Esophagus squamous epithelium (tissue), 5 donors: ENCODE measurements around the gene IFNA4. TPM values are rescaled to one million over a fixed set of nuclear protein-coding genes. Genes with fewer than 3 reads are reported as not detected.

Source experiments
- DNase-seq: peaks from one replicate; lab custom pipeline; 2025; lab: John Stamatoyannopoulos, UW
- H3K27ac ChIP-seq, 4 donors: fragments of 200-600 bp; sonication (generic); one replicate each; pipeline ENCODE4 v1.5.1; 2016 to 2019; ENCODE audit warnings: mild to moderate bottlenecking in 1 of 4
- H3K27me3 ChIP-seq, 4 donors: fragments of 200-600 bp; sonication (generic); 1 replicate in 3 of 4; 2 replicates in 1 of 4; pipeline versions ENCODE4 v1.5.1 to v1.6.0; 2017 to 2021; ENCODE audit warnings: antibody characterized with exemption in 1 of 4
- H3K36me3 ChIP-seq, 3 donors: fragments of 200-600 bp; sonication (generic); one replicate each; pipeline ENCODE4 v1.5.1; 2016 to 2019
- H3K4me1 ChIP-seq, 3 donors: fragments of 200-600 bp; sonication (generic); one replicate each; pipeline ENCODE4 v1.5.1; 2017 to 2019
- H3K4me3 ChIP-seq, 4 donors: fragments of 200-600 bp; sonication (generic); 1 replicate in 3 of 4; 2 replicates in 1 of 4; pipeline ENCODE4 v1.5.1; 2016 to 2019; ENCODE audit warnings: mild to moderate bottlenecking in 2 of 4, moderate library complexity in 1 of 4
- H3K9me3 ChIP-seq, 3 donors: fragments of 200-600 bp; sonication (generic); one replicate each; pipeline ENCODE4 v1.5.1; 2016 to 2019
- POLR2A ChIP-seq, 4 donors: fragments of 450-650 bp; IDR thresholded peaks; one replicate each; pipeline ENCODE4 v1.6.1; 2017; ENCODE audit warnings: antibody characterized with exemption in 4 of 4, mild to moderate bottlenecking in 4 of 4, moderate library complexity in 3 of 4
- WGBS, 2 donors: methylation state at CpG; one replicate each; pipeline ENCODE4 v1.1.5; 2018; 5-methylcytosine and 5-hydroxymethylcytosine counted together
- intact Hi-C: fragments of 100-400 bp; cut with DNase I; formaldehyde crosslinking; loops from one replicate; pipeline ENCODE4 v1.15.0; 2022
- total RNA-seq, 4 donors: library from RNA; depleted of rRNA; stranded (reverse); fragments of >200 nt; gene quantifications; one replicate each; pipeline ENCODE4 v1.1.0, GENCODE V29; 2016
- TF ChIP-seq, protein P1 (sequence below), 6 experiments: fragments of 450-650 bp in 4 of 6; fragments of 200-600 bp in 2 of 6; sonication (generic) in 2 of 6; IDR thresholded peaks; one replicate each; pipeline ENCODE4 v1.5.1; 2016 to 2019; ENCODE audit warnings: antibody characterized with exemption in 6 of 6, mild to moderate bottlenecking in 4 of 6, moderate library complexity in 4 of 6
- donor health status: DM: yes; HTN: yes; CAD: no.

Gene IFNA4
- total RNA-seq, 4 donors from 2014 or later = not detected

DNA sequence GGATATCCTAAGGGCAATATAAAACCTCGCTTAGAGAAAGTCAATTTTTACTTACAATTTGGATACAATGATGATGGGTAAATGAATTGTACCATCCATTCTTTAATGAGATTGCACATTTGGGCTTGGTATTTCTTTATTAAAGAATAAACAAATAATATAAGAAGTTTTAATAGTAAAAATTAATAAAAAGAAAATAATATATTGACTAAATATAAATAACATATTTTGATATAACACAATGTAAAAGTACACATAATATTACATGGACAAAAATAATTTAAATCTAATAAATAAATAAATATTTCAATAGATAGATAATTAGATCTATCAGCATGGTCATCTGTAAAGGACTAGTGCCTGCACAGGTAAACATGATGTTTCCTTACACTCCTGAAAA, 21.9 kb downstream of the IFNA4 start:
- Histone ChIP-seq H3K27ac (no peak overlapping the region), H3K36me3 (no peaks in the 10 kb centered on the region), H3K27me3 (no peaks in the 10 kb centered on the region), H3K4me3 (no peak overlapping the region), H3K9me3 (no peaks in the 10 kb centered on the region), H3K4me1 (no peaks in the 10 kb centered on the region)
- TF ChIP-seq POLR2A (IDR thresholded peaks at IDR 0.05) = no peak
- TF ChIP-seq, protein P1, sequence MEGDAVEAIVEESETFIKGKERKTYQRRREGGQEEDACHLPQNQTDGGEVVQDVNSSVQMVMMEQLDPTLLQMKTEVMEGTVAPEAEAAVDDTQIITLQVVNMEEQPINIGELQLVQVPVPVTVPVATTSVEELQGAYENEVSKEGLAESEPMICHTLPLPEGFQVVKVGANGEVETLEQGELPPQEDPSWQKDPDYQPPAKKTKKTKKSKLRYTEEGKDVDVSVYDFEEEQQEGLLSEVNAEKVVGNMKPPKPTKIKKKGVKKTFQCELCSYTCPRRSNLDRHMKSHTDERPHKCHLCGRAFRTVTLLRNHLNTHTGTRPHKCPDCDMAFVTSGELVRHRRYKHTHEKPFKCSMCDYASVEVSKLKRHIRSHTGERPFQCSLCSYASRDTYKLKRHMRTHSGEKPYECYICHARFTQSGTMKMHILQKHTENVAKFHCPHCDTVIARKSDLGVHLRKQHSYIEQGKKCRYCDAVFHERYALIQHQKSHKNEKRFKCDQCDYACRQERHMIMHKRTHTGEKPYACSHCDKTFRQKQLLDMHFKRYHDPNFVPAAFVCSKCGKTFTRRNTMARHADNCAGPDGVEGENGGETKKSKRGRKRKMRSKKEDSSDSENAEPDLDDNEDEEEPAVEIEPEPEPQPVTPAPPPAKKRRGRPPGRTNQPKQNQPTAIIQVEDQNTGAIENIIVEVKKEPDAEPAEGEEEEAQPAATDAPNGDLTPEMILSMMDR (IDR thresholded peaks at IDR 0.05) = no peak
- intact Hi-C loops = no loop called here
- DNase-seq = no peak
- WGBS, 2 donors = 78 to 84% methylated on average over 1 of the region's 1 CpG

DNA sequence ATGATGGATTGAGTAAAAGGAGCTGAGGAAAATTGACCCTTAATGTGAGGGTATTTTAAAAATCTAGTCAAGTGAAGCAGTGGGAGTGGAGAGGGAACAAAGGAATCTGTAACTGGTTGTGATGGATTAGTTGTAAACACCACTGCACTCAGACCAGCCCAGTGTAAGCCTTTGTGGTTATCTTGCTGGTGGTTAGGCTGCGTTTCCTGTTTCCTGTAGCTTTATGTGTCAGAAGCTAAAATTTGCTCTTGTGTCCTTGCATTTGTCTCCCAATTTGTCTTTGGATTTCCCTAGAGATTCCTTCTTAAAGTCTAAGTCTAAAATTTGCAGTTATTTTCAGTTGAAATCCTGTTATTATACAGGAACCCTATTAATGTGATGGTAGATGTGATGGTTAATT, 27.2 kb downstream of the IFNA4 start:
- WGBS, 2 donors = 0% methylated on average over 1 of the region's 1 CpG
- intact Hi-C loops = no loop called here
- Histone ChIP-seq H3K27ac (no peak overlapping the region), H3K36me3 (no peaks in the 10 kb centered on the region), H3K4me3 (no peak overlapping the region), H3K9me3 (no peaks in the 10 kb centered on the region), H3K4me1 (no peaks in the 10 kb centered on the region), H3K27me3 (no peaks in the 10 kb centered on the region)
- no peak for TF ChIP-seq POLR2A (IDR thresholded peaks at IDR 0.05)
- TF ChIP-seq, protein P1 (IDR thresholded peaks at IDR 0.05) = no peak
- no peak for DNase-seq

- Histone ChIP-seq H3K4me1 (peaks cover 0 to 5% (median 0%) of the 10 kb centered on the region in 3 donors), H3K36me3 (no peaks in the 10 kb centered on the region), H3K27ac (no peak overlapping the region), H3K4me3 (no peak overlapping the region), H3K9me3 (no peaks in the 10 kb centered on the region), H3K27me3 (no peaks in the 10 kb centered on the region)
- DNase-seq = no peak
- WGBS, 2 donors = 40 to 46% methylated on average over 2 of the region's 2 CpGs
- no peak for TF ChIP-seq POLR2A (IDR thresholded peaks at IDR 0.05)
- TF ChIP-seq, protein P1 (IDR thresholded peaks at IDR 0.05) = no peak
- intact Hi-C loops = no loop called here
Measured at GRCh38 chr9:21155501-21155900, 31.9 kb downstream of the IFNA4 start.

GRCh38 chr9:21154018-21154608, 33.3 kb downstream of the IFNA4 start:
- TF ChIP-seq, protein P1 (IDR thresholded peaks at IDR 0.05) = no peak
- TF ChIP-seq POLR2A (IDR thresholded peaks at IDR 0.05) = no peak
- H3K27ac ChIP-seq = no peak overlapping the region
- H3K36me3 ChIP-seq = no peaks in the 10 kb centered on the region
- H3K27me3 ChIP-seq = no peaks in the 10 kb centered on the region
- no peak overlapping the region for H3K4me3 ChIP-seq
- 10 to 21% methylated on average over 3 of the region's 3 CpGs for WGBS, 2 donors
- DNase-seq = no peak
- H3K9me3 ChIP-seq = no peaks in the 10 kb centered on the region
- H3K4me1 ChIP-seq = peaks cover 0 to 5% (median 0%) of the 10 kb centered on the region in 3 donors
- intact Hi-C loops = no loop called here

DNA sequence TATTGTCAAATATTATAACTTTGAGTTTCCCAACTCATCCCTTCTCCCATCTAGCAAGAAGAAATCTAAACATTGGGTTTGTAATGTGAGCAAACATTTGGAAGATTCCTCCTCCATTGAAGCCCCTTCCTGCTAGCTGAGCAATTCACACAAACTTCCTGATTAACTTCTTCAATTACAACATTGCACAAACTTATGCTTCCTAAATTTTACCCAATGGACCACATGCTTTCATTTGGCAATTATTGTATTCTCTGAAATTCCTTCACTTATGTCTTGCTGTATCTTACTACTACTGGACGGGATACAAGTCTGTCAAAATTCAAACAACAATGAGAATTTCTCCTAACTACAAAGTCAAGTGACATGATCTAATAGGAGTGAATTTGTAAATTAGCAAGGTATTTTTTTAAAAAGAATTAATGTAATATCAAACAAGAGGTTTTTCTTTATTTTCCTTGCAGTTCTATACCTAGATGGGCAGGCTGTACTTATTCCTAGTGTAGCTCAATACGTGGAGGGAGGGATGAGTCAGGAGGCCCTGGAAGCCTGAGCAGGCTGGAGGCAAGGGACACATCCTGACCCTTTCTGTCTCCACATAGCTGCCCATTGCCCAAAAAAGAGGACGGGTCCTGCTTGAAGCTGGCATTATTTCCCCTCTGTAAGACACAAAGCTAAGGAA, 33.9 kb downstream of the IFNA4 start:
- Histone ChIP-seq H3K27ac (no peak overlapping the region), H3K27me3 (no peaks in the 10 kb centered on the region), H3K9me3 (no peaks in the 10 kb centered on the region), H3K36me3 (no peaks in the 10 kb centered on the region), H3K4me3 (no peak overlapping the region), H3K4me1 (peaks cover 0 to 5% (median 0%) of the 10 kb centered on the region in 3 donors)
- intact Hi-C loops = no loop called here
- DNase-seq = no peak
- TF ChIP-seq, protein P1 (IDR thresholded peaks at IDR 0.05) = no peak
- no peak for TF ChIP-seq POLR2A (IDR thresholded peaks at IDR 0.05)
- WGBS, 2 donors = 27 to 53% methylated on average over 3 of the region's 3 CpGs
